ENCODE measurements around the gene GRIK4.

The GRIK4 gene

GRCh38 chr11:120554766-120555432, 43.4 kb downstream of the GRIK4 start:
- no peak overlapping the region for H2AFZ ChIP-seq (ENCODE audit: low read depth)
- no peaks in the 10 kb centered on the region for H4K20me1 ChIP-seq (ENCODE audit: insufficient read depth)
- H3K9ac ChIP-seq: no peak overlapping the region
- H3K4me3 ChIP-seq (IDR thresholded peaks at IDR 0.05; ENCODE audit: insufficient read depth, low read depth, low read length): no peak overlapping the region
- no peaks in the 10 kb centered on the region for H3K79me2 ChIP-seq (ENCODE audit: insufficient read depth, low read depth)
- peaks cover 10% of the 10 kb centered on the region for H3K4me1 ChIP-seq (ENCODE audit: low read depth, poor library complexity, severe bottlenecking)
- H3K36me3 ChIP-seq (ENCODE audit: insufficient read depth): no peaks in the 10 kb centered on the region
- no peaks in the 10 kb centered on the region for H3K27me3 ChIP-seq (ENCODE audit: insufficient read depth, low read depth)
- H3K4me2 ChIP-seq: no peak overlapping the region
- peak overlapping the region; percentile 18; the same call in 1 of the 2 replicates for H3K27ac ChIP-seq
- TF ChIP-seq CTCF (conservative IDR thresholded peaks at IDR 0.05; ENCODE audit: low read depth, low read length): no peak

GRCh38 chr11:120555433-120555773, 43.9 kb downstream of the GRIK4 start:
- Histone ChIP-seq H4K20me1 (ENCODE audit: insufficient read depth) (no peaks in the 10 kb centered on the region), H3K4me2 (no peak overlapping the region), H3K9ac (no peak overlapping the region), H3K27me3 (ENCODE audit: insufficient read depth, low read depth) (no peaks in the 10 kb centered on the region), H3K4me1 (ENCODE audit: low read depth, poor library complexity, severe bottlenecking) (peaks cover 10% of the 10 kb centered on the region), H3K79me2 (ENCODE audit: insufficient read depth, low read depth) (no peaks in the 10 kb centered on the region), H3K36me3 (ENCODE audit: insufficient read depth) (no peaks in the 10 kb centered on the region), H3K27ac (peak overlapping the region; percentile 18; the same call in 1 of the 2 replicates), H2AFZ (ENCODE audit: low read depth) (no peak overlapping the region), H3K4me3 (IDR thresholded peaks at IDR 0.05; ENCODE audit: insufficient read depth, low read depth, low read length) (no peak overlapping the region)
- TF ChIP-seq CTCF (conservative IDR thresholded peaks at IDR 0.05; ENCODE audit: low read depth, low read length): no peak

GRCh38 chr11:120556797-120557196, 45.2 kb downstream of the GRIK4 start:
- Histone ChIP-seq H3K79me2 (ENCODE audit: insufficient read depth, low read depth) (no peaks in the 10 kb centered on the region), H3K4me2 (no peak overlapping the region), H2AFZ (ENCODE audit: low read depth) (no peak overlapping the region), H4K20me1 (ENCODE audit: insufficient read depth) (no peaks in the 10 kb centered on the region), H3K27ac (no peak overlapping the region), H3K36me3 (ENCODE audit: insufficient read depth) (no peaks in the 10 kb centered on the region), H3K27me3 (ENCODE audit: insufficient read depth, low read depth) (no peaks in the 10 kb centered on the region), H3K4me3 (IDR thresholded peaks at IDR 0.05; ENCODE audit: insufficient read depth, low read depth, low read length) (no peak overlapping the region), H3K9ac (no peak overlapping the region), H3K4me1 (ENCODE audit: low read depth, poor library complexity, severe bottlenecking) (peaks cover 10% of the 10 kb centered on the region)
- no peak for TF ChIP-seq CTCF (conservative IDR thresholded peaks at IDR 0.05; ENCODE audit: low read depth, low read length)

- Histone ChIP-seq H2AFZ (ENCODE audit: low read depth) (no peak overlapping the region), H3K9ac (no peak overlapping the region), H3K36me3 (ENCODE audit: insufficient read depth) (no peaks in the 10 kb centered on the region), H3K79me2 (ENCODE audit: insufficient read depth, low read depth) (no peaks in the 10 kb centered on the region), H3K27me3 (ENCODE audit: insufficient read depth, low read depth) (no peaks in the 10 kb centered on the region), H4K20me1 (ENCODE audit: insufficient read depth) (no peaks in the 10 kb centered on the region), H3K27ac (no peak overlapping the region), H3K4me3 (IDR thresholded peaks at IDR 0.05; ENCODE audit: insufficient read depth, low read depth, low read length) (no peak overlapping the region), H3K4me2 (no peak overlapping the region), H3K4me1 (ENCODE audit: low read depth, poor library complexity, severe bottlenecking) (peaks cover 10% of the 10 kb centered on the region)
- no peak for TF ChIP-seq CTCF (conservative IDR thresholded peaks at IDR 0.05; ENCODE audit: low read depth, low read length)
Observed at GRCh38 chr11:120558744-120559431, 47.3 kb downstream of the GRIK4 start.
